GM12878 (cell line): ENCODE data around the gene PHOX2A. TPM values are rescaled to one million over a fixed set of nuclear protein-coding genes. Genes with fewer than 3 reads are reported as not detected.

Source experiments
- ATAC-seq: fragments of 200-7000 bp; cut with Tn5 transposase; 3 replicates; pipeline ENCODE4 v1.9.1; 2020; ENCODE audit warnings: mild to moderate bottlenecking, moderate library complexity
- BruUV-seq: library from RNA; stranded (reverse); fragments of 400-500 nt; replicated peaks from 2 replicates; lab custom pipeline; 2021; lab: Mats Ljungman, UMichigan
- CTCF ChIA-PET: fragments of 300-600 bp; sonication (Branson Sonifier 250); formaldehyde crosslinking; extraction: SDS; loops from one replicate; lab custom pipeline; 2021; ENCODE audit warnings: inconsistent platforms; lab: Yijun Ruan, JAX
- POLR2A ChIA-PET: fragments of 350-600 bp; formaldehyde crosslinking; extraction: SDS; loops from one replicate; lab custom pipeline; 2021; ENCODE audit warnings: inconsistent platforms; lab: Charles Lee
- RAD21 ChIA-PET: fragments of 300-600 bp; sonication (Branson Sonifier 250); formaldehyde crosslinking; loops from one replicate; lab custom pipeline; 2023; ENCODE audit warnings: antibody characterized with exemption; ENCODE audit not compliant: unreplicated experiment; lab: Charles Lee
- SMC1A ChIA-PET: fragments of 300-600 bp; sonication (Branson Sonifier 250); formaldehyde crosslinking; loops from one replicate; lab custom pipeline; 2023; ENCODE audit not compliant: unreplicated experiment, uncharacterized antibody; lab: Charles Lee
- DNase-seq: peaks from one replicate; pipeline ENCODE4 v3.0.0-alpha.2; 2011; ENCODE audit warnings: low read depth, low spot score
- FAIRE-seq: peaks from 3 replicates; lab custom pipeline; 2011; peaks lifted over from hg19 to GRCh38; lab: Jason Lieb, UNC
- H2AFZ ChIP-seq: 2 replicates; pipeline ENCODE4 v1.6.0; 2011; ENCODE audit warnings: low read depth, low read length, control low read depth; ENCODE audit not compliant: control insufficient read depth
- H3K27ac ChIP-seq: 2 replicates; pipeline ENCODE4 v1.5.1; 2011; ENCODE audit warnings: control low read depth; ENCODE audit not compliant: control insufficient read depth, insufficient read depth
- H3K27me3 ChIP-seq, 2 experiments: replicated peaks in 1 of 2; 2 replicates each; pipeline versions ENCODE4 v1.6.0 to v1.6.1; 2011; ENCODE audit warnings: low read length in 1 of 2; ENCODE audit not compliant: control insufficient read depth in 2 of 2, insufficient read depth in 2 of 2
- H3K36me3 ChIP-seq, 2 experiments: 2 replicates each; pipeline ENCODE4 v1.5.1; 2011; ENCODE audit warnings: low read length in 1 of 2; ENCODE audit not compliant: control insufficient read depth in 2 of 2, insufficient read depth in 2 of 2
- H3K4me1 ChIP-seq: 2 replicates; pipeline ENCODE4 v1.6.1; 2011; ENCODE audit warnings: mild to moderate bottlenecking, low read length, moderate library complexity, mixed read lengths; ENCODE audit not compliant: control insufficient read depth, insufficient read depth
- H3K4me2 ChIP-seq: 2 replicates; pipeline ENCODE4 v1.6.0; 2011; ENCODE audit warnings: control low read depth; ENCODE audit not compliant: control insufficient read depth, insufficient read depth
- H3K4me3 ChIP-seq: fragments of 200-600 bp; sonication (generic); 2 replicates; pipeline ENCODE4 v1.5.1; 2016
- H3K79me2 ChIP-seq: 2 replicates; pipeline ENCODE4 v1.6.0; 2011; ENCODE audit warnings: low read length; ENCODE audit not compliant: control insufficient read depth, insufficient read depth
- H3K9ac ChIP-seq: 2 replicates; pipeline ENCODE4 v1.8.0; 2011; ENCODE audit warnings: low read length, control low read depth, mixed read lengths; ENCODE audit not compliant: control insufficient read depth, insufficient read depth
- H3K9me3 ChIP-seq: replicated peaks from 3 replicates; pipeline ENCODE4 v1.5.1; 2011; ENCODE audit warnings: mild to moderate bottlenecking, low read length; ENCODE audit not compliant: control insufficient read depth, insufficient read depth
- H4K20me1 ChIP-seq: 2 replicates; pipeline ENCODE4 v1.6.0; 2011; ENCODE audit not compliant: control insufficient read depth, insufficient read depth
- CREM ChIP-seq: IDR thresholded peaks from 2 replicates; pipeline ENCODE4 v1.6.1; 2014; ENCODE audit warnings: antibody characterized with exemption, low read depth
- NFYB ChIP-seq: IDR thresholded peaks from 2 replicates; pipeline ENCODE4 v1.6.1; 2011; ENCODE audit warnings: low read depth, mild to moderate bottlenecking, low read length, improper control_type of control experiment, moderate library complexity; ENCODE audit not compliant: insufficient read depth
- RCOR1 ChIP-seq: conservative IDR thresholded peaks from 2 replicates; pipeline ENCODE4 v1.6.1; 2012; ENCODE audit warnings: low read depth, low read length, improper control_type of control experiment
- TCF7 ChIP-seq: IDR thresholded peaks from 2 replicates; pipeline ENCODE4 v1.6.1; 2014; ENCODE audit warnings: antibody characterized with exemption, borderline replicate concordance
- ZBTB4 ChIP-seq: fragments of 450-650 bp; formaldehyde crosslinking; IDR thresholded peaks from 2 replicates; pipeline ENCODE4 v1.4.0; 2022; ENCODE audit warnings: mild to moderate bottlenecking, moderate library complexity
- WGBS: methylation state at CpG from one replicate; pipeline ENCODE4 v1.1.6; 2016; ENCODE audit warnings: low lambda C conversion rate; ENCODE audit not compliant: insufficient replicate concordance, insufficient coverage; ENCODE audit errors: missing lambda C conversion rate; 5-methylcytosine and 5-hydroxymethylcytosine counted together
- in situ Hi-C: fragments of 300-500 bp; cut with MboI; formaldehyde crosslinking; loops from 9 replicates; pipeline ENCODE4 v1.14.3; 2018; ENCODE audit warnings: mixed read lengths
- intact Hi-C: fragments of 100-400 bp; cut with micrococcal nuclease; formaldehyde crosslinking; loops from one replicate; pipeline ENCODE4 v1.14.2; 2022; ENCODE audit not compliant: unreplicated experiment
- polyA plus RNA-seq, 11 experiments: library from polyadenylated mRNA; depleted of rRNA in 4 of 11; unstranded in 6 of 11; stranded (reverse) in 5 of 11; fragments of >200 nt; fragmentation: Nextera tagmentation in 4 of 11; fragmentation: Illumina TruSeq in 1 of 11; extraction: Ambion mirVana in 4 of 11; extraction: Trizol in 1 of 11; gene quantifications; 1 replicate in 1 of 11; 2 replicates in 10 of 11; pipeline versions ENCODE4 v1.2.1 to v1.2.3, GENCODE V29; 2011 to 2016; ENCODE audit warnings: inconsistent platforms in 2 of 11, missing spikeins in 2 of 11, low read depth in 1 of 11
- total RNA-seq, 4 experiments: library from RNA; depleted of rRNA in 3 of 4; stranded (reverse); fragments of >200 nt in 3 of 4; fragmentation: Illumina TruSeq in 1 of 4; extraction: Trizol in 1 of 4; gene quantifications; 2 replicates each; pipeline versions ENCODE4 v1.2.1 to v1.2.3, GENCODE V29; 2013 to 2021
- TF ChIP-seq, protein P1 (sequence below): fragments of 450-650 bp; IDR thresholded peaks from 2 replicates; pipeline ENCODE4 v1.6.1; 2018; ENCODE audit warnings: mild to moderate bottlenecking, low read depth, moderate library complexity; ENCODE audit not compliant: partially characterized antibody

The PHOX2A gene
- total and polyA plus RNA-seq, 10 of the 15 experiments (the other 5 are each of a cell fraction or from before 2014, with no cell fraction given): not detected

GRCh38 chr11:72259490-72259889, 15.5 kb upstream of the PHOX2A start (continued):
- no peak for TF ChIP-seq CREM
- TF ChIP-seq TCF7: no peak
- no peak for TF ChIP-seq RCOR1
- no peak for TF ChIP-seq ZBTB4
- no peak for TF ChIP-seq NFYB
- TF ChIP-seq, all 136 proteins: peak for 0

- ATAC-seq: no peak
- RAD21 ChIA-PET: no interaction called here
- CTCF ChIA-PET: no interaction called here
- FAIRE-seq: no peak
- H2AFZ ChIP-seq: no peak overlapping the region
- H3K79me2 ChIP-seq: no peaks in the 10 kb centered on the region
- TF ChIP-seq, protein P1, sequence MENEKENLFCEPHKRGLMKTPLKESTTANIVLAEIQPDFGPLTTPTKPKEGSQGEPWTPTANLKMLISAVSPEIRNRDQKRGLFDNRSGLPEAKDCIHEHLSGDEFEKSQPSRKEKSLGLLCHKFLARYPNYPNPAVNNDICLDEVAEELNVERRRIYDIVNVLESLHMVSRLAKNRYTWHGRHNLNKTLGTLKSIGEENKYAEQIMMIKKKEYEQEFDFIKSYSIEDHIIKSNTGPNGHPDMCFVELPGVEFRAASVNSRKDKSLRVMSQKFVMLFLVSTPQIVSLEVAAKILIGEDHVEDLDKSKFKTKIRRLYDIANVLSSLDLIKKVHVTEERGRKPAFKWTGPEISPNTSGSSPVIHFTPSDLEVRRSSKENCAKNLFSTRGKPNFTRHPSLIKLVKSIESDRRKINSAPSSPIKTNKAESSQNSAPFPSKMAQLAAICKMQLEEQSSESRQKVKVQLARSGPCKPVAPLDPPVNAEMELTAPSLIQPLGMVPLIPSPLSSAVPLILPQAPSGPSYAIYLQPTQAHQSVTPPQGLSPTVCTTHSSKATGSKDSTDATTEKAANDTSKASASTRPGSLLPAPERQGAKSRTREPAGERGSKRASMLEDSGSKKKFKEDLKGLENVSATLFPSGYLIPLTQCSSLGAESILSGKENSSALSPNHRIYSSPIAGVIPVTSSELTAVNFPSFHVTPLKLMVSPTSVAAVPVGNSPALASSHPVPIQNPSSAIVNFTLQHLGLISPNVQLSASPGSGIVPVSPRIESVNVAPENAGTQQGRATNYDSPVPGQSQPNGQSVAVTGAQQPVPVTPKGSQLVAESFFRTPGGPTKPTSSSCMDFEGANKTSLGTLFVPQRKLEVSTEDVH: no peak
- no peaks in the 10 kb centered on the region for H3K4me1 ChIP-seq
- no peak for DNase-seq
- no peaks in the 10 kb centered on the region for H4K20me1 ChIP-seq
- H3K36me3 ChIP-seq: no peaks in the 10 kb centered on the region
- SMC1A ChIA-PET: no interaction called here
- H3K9ac ChIP-seq: no peak overlapping the region
- no peaks in the 10 kb centered on the region for H3K27me3 ChIP-seq
- 62% methylated on average over 2 of the region's 2 CpGs for WGBS
- POLR2A ChIA-PET: no interaction called here
- no peak overlapping the region for H3K27ac ChIP-seq
- peaks cover 4% of the 10 kb centered on the region; the same call in 2 of the 3 replicates for H3K9me3 ChIP-seq
- H3K4me2 ChIP-seq: no peak overlapping the region
- H3K4me3 ChIP-seq: no peak overlapping the region
- intact Hi-C loops: no loop called here
- no TSS peak for BruUV-seq
- in situ Hi-C loops: no loop called here
These were observed 13.6 kb upstream of the PHOX2A start for GRCh38 chr11:72257570-72257969.
